ENCODE results near the gene RASL11B.

RASL11B gene

DNA sequence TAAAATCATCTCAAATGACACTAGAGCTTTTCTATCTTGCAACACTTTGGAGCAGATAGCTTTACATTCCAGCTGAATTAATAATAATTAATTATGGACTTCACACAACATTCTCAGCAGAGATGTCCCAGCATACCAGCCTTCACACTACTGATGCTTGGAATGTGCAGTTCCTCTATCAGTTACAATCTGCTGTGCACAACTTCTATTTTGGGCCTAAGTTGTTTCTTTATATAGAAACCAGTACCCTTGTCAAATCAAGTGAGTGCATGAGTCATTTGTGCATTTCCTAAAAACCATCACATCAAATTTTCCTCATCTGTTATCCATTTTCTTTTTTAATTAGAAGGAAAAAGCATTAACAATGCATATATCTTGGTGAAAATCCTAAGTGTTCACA is 8.8 kb upstream of the RASL11B start:
- H3K4me3 ChIP-seq (ENCODE audit: low read depth, low read length), result no peak overlapping the region
- TF ChIP-seq, protein P1, sequence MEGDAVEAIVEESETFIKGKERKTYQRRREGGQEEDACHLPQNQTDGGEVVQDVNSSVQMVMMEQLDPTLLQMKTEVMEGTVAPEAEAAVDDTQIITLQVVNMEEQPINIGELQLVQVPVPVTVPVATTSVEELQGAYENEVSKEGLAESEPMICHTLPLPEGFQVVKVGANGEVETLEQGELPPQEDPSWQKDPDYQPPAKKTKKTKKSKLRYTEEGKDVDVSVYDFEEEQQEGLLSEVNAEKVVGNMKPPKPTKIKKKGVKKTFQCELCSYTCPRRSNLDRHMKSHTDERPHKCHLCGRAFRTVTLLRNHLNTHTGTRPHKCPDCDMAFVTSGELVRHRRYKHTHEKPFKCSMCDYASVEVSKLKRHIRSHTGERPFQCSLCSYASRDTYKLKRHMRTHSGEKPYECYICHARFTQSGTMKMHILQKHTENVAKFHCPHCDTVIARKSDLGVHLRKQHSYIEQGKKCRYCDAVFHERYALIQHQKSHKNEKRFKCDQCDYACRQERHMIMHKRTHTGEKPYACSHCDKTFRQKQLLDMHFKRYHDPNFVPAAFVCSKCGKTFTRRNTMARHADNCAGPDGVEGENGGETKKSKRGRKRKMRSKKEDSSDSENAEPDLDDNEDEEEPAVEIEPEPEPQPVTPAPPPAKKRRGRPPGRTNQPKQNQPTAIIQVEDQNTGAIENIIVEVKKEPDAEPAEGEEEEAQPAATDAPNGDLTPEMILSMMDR (IDR thresholded peaks at IDR 0.05; ENCODE audit: borderline replicate concordance, insufficient read depth, low read depth, low read length), result no peak

DNA sequence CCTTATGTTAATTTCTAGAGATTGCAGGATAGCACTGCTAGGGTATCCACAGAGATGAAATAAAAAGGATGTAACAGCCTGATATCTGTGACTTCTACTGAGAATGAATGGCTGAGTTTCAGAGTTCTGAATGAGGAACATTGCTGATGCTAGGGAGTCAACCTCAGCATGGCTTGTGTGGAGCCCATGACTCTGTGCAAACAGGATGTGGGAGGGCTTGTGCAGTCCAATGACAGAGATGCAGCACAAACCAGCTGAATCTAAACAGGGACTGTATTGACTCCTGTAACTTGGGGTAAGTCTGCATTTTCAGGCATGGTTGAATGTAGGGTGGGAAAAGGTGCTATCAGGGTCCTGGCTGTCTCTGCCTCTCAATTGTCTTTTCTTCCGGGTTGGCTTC is 5.3 kb upstream of the RASL11B start:
- no peak overlapping the region for H3K4me3 ChIP-seq (ENCODE audit: low read depth, low read length)
- TF ChIP-seq, protein P1 (IDR thresholded peaks at IDR 0.05; ENCODE audit: borderline replicate concordance, insufficient read depth, low read depth, low read length), result no peak

DNA sequence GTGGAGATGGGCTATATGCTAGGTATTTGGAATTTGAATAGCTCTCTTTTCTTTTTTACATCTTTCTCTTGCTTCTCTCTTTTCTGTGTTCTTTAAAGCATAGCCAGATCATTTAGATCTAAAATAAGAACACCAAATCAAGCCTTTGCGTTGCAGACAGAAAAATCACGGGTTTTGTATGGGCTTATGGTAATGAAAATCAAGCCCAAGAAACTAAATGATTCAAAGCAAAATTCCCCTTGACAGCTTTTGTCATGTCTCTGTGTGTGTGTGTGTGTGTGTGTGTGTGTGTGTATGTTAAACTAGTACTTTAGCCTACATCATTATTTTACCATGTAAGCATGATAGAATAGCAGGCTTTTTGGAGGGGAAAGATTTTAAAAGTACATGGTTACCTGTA is 1.8 kb upstream of the RASL11B start:
- TF ChIP-seq, protein P1 (IDR thresholded peaks at IDR 0.05; ENCODE audit: borderline replicate concordance, insufficient read depth, low read depth, low read length), result no peak
- H3K4me3 ChIP-seq (ENCODE audit: low read depth, low read length), result no peak overlapping the region

DNA sequence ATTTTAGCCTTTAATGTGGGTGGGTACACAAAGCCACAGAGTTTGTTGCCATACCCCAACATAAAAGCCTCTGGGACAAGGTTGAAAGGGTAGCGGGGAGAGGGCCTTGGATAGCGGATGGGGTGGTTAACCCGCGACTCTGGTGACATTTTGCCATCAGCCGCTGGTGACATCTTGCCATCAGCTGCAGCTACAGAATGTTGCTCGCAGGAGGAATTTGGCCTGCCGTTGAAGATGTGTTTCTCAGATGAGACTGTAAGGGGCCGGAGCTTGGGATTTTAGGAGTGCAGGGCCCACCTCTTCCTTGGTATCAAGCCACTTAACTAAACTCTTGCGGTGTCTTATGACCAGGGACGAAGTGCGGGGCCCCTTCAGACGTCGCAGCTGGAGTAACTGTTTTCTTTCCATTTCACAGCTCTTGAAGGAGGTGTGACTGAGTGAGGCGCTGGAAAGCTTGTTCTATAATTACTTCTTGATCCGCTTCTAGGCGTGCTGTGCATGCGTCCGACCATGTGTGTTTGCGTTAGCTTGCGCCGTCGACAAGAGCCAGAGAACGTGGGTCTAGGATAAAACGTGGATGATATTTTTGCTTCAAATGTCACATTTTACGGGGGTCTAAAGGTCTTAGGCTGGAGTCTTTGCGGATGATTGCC is 820 bp upstream of the RASL11B start:
- TF ChIP-seq, protein P1 (IDR thresholded peaks at IDR 0.05; ENCODE audit: borderline replicate concordance, insufficient read depth, low read depth, low read length), result no peak
- H3K4me3 ChIP-seq (ENCODE audit: low read depth, low read length), result peak overlapping the region; percentile 67

DNA sequence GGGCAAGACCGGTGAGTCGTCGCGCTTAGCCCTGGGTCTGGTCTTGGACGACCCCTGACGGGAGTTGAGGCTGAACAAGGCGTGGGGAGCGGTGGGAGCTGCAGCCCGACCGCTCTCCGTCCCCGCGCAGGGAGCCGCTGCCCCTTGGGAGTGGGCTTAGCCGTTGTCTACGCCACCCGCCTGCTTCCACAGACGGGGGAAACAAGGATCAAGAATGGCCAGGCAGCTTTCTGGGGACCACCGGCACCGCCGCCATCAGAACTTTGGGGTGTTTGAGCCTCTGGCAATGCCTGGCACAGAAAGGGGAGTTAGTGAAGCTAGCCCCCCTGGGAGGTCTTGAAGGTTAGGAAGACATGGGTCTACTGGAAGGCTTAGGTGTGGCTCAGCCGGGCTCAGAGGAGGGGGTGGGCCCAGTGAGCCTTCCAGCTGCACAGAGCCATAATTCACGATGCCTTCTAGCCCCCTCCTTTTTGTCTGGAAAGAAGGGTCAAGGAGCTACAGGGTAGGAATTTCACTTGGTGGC is 583 bp downstream of the RASL11B start:
- TF ChIP-seq, protein P1 (IDR thresholded peaks at IDR 0.05; ENCODE audit: borderline replicate concordance, insufficient read depth, low read depth, low read length), result no peak
- peak overlapping the region; percentile 54 for H3K4me3 ChIP-seq (ENCODE audit: low read depth, low read length)

DNA sequence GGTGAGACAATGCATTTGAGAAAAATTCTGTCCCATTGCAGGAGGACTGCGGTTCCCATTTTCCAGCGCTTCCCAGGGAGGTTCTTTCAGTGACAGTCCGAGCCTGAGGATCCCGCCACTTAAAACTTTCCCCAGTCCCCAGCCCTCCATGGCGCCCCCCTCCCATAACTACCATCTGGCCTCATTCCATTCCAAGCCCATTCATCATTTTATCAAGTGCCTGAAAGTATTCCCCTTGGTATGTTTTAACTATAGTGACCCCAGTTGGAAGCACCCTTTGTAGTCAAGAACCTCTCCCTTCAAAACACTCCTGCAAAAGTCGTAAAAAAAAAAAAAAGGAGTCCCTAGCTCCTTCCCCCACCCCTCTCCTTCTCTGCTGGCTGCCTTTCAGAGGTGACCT is 1.2 kb downstream of the RASL11B start:
- TF ChIP-seq, protein P1 (IDR thresholded peaks at IDR 0.05; ENCODE audit: borderline replicate concordance, insufficient read depth, low read depth, low read length), result no peak
- H3K4me3 ChIP-seq (ENCODE audit: low read depth, low read length), result no peak overlapping the region

DNA sequence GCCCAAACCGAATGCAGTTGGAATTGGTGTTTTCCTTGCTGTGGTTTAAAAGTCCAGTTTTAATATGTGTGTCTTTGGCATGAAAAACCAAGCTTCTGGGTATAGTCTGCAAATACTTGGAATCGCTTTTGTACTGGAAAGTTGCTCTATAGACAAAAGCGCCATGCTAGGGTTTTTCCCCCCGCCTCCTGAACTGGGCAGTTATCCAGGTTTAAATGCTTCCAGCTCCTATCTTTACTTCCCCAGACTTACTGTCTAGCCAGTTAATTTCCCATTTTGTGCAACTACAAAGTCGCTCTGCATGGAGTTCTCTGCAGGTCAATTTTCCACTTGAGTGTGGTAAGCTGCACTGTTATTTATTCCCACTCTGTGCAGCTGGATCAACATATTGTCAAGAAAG is 2.7 kb downstream of the RASL11B start:
- TF ChIP-seq, protein P1 (IDR thresholded peaks at IDR 0.05; ENCODE audit: borderline replicate concordance, insufficient read depth, low read depth, low read length), result no peak
- no peak overlapping the region for H3K4me3 ChIP-seq (ENCODE audit: low read depth, low read length)

All from GM12875 (cell line).